ENCODE measurements around the gene TLR1.

TLR1 gene

DNA sequence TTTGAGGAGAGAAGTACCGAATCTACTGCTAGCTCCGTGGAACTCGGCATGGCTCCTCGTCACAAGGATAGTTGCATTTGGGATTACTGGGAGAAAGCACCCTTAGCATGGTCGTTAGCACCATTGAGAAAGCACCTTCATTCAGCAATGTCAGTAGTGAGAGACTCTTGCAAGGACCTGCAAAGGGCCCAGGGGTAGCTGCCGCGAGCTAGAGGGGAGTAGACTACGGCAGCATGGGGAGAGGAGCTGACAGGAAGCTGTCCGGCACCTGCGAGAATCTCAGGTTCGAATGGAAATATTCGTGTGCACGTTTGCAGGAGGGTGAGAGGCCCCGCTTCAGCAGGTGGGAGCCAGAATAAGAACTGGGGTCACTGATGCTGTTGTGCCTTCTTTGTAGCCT lies 42.0 kb downstream of the TLR1 start:
- peak overlapping the region; percentile 35 for H3K4me3 ChIP-seq (ENCODE audit: low read depth, low read length)
- TF ChIP-seq CTCF (IDR thresholded peaks at IDR 0.05; ENCODE audit: borderline replicate concordance, insufficient read depth, low read depth, low read length) = no peak

DNA sequence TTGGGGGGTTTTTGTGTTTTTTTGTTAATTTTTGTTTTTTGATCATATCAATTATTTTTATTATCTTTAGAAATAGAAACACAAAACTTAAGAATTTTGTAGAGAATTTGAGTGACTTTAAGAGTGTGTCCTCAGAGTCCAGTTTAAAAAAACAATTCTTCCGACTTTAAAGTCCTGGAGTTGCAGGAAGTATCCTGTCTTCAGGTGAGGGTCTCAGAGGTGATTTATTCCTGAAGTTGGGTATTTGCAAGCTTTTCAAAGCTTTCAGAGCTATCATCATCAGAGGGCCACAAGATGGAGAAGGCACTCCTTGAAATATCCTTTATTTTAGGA lies 44.8 kb downstream of the TLR1 start:
- no peak overlapping the region for H3K4me3 ChIP-seq (ENCODE audit: low read depth, low read length)
- TF ChIP-seq CTCF (IDR thresholded peaks at IDR 0.05; ENCODE audit: borderline replicate concordance, insufficient read depth, low read depth, low read length) = no peak

- peak; percentile 45; the same call in 1 of the 2 replicates for TF ChIP-seq CTCF (IDR thresholded peaks at IDR 0.05; ENCODE audit: borderline replicate concordance, insufficient read depth, low read depth, low read length)
- H3K4me3 ChIP-seq (ENCODE audit: low read depth, low read length) = no peak overlapping the region
Measured at GRCh38 chr4:38759113-38759789, 45.3 kb downstream of the TLR1 start.

- H3K4me3 ChIP-seq (ENCODE audit: low read depth, low read length) = no peak overlapping the region
- peak; percentile 45; the same call in 1 of the 2 replicates for TF ChIP-seq CTCF (IDR thresholded peaks at IDR 0.05; ENCODE audit: borderline replicate concordance, insufficient read depth, low read depth, low read length)
Measured at GRCh38 chr4:38757945-38758600, 46.5 kb downstream of the TLR1 start.

- TF ChIP-seq CTCF (IDR thresholded peaks at IDR 0.05; ENCODE audit: borderline replicate concordance, insufficient read depth, low read depth, low read length) = no peak
Measured at GRCh38 chr4:38752941-38753806, 51.4 kb downstream of the TLR1 start.

DNA sequence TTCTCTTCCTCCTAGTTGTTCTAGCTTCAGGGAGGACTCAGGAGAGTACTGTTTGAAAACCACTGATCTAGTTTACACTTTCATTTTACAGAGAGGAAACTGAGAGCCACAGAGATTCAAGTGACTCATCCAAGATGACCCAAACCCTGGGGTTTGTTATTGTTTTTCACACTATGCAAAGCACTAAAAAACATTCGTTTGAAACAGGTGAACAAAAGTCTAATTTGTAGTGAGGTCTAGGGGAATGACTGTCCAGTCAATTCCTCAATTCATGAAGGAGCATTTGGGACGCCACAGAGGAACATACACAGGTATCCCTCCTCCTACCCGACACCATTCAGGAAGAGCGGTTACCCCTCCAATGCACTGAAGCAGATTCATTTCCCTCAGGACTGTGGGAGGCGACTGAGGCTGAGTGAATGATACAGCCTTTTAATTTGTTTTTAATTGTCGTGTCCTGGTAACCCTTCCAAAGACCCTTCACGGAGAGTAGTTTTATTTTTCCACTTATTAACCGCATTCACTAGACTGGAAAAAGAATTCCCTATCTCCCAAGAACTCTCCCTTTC lies 52.1 kb downstream of the TLR1 start:
- TF ChIP-seq CTCF (IDR thresholded peaks at IDR 0.05; ENCODE audit: borderline replicate concordance, insufficient read depth, low read depth, low read length) = no peak
- H3K4me3 ChIP-seq (ENCODE audit: low read depth, low read length) = no peak overlapping the region

More at GRCh38 chr4:38752941-38753806, 51.4 kb downstream of the TLR1 start:
- no peak overlapping the region for H3K4me3 ChIP-seq (ENCODE audit: low read depth, low read length)
